ENCODE data around the gene BTK.

DNA sequence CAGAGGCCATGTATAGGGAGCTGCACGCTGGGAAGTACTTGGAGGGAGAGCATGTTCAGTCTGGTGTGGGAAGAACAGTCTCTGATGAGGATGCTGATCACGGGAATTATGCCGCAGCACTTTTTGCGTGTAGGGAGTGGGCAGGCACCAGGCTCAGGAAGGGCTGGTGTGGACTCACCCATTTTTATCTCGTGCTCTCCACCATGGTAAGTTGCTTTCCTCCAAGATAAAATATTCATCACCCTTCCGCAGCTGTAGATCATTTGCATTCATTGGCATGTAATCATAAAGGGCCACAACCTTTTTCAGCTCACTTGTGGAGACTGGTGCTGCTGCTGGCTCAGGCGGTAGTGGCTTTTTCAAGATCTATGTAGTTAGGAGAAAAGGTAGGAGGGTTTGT is 25.6 kb downstream of the BTK start:
- TF ChIP-seq, protein P1, sequence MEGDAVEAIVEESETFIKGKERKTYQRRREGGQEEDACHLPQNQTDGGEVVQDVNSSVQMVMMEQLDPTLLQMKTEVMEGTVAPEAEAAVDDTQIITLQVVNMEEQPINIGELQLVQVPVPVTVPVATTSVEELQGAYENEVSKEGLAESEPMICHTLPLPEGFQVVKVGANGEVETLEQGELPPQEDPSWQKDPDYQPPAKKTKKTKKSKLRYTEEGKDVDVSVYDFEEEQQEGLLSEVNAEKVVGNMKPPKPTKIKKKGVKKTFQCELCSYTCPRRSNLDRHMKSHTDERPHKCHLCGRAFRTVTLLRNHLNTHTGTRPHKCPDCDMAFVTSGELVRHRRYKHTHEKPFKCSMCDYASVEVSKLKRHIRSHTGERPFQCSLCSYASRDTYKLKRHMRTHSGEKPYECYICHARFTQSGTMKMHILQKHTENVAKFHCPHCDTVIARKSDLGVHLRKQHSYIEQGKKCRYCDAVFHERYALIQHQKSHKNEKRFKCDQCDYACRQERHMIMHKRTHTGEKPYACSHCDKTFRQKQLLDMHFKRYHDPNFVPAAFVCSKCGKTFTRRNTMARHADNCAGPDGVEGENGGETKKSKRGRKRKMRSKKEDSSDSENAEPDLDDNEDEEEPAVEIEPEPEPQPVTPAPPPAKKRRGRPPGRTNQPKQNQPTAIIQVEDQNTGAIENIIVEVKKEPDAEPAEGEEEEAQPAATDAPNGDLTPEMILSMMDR (conservative IDR thresholded peaks at IDR 0.05; ENCODE audit: low read depth, low read length) = no peak
- no peak for TF ChIP-seq EZH2 (IDR thresholded peaks at IDR 0.05; ENCODE audit: low read length, unreplicated experiment)
- TF ChIP-seq EZH2phosphoT487 (IDR thresholded peaks at IDR 0.05; ENCODE audit: borderline replicate concordance, low read length) = no peak

Measured in PC-3 (cell line).